H54 (cell line): ENCODE measurements around the gene MET.
"Not testable (repeated sequence)": the region's sequence is repeated elsewhere in the genome, so short reads cannot be mapped to it uniquely, and the experiment has no call there.

ENCODE experiments used
- DNase-seq: peaks from one replicate; pipeline ENCODE4 v3.0.0; 2011; ENCODE audit warnings: low spot score, mixed read lengths; ENCODE audit not compliant: insufficient read length
- FAIRE-seq: peaks from 3 replicates; lab custom pipeline; 2011; peaks lifted over from hg19 to GRCh38; lab: Jason Lieb, UNC
- POLR2A ChIP-seq: IDR thresholded peaks from 2 replicates; pipeline ENCODE4 v1.6.1; 2011; ENCODE audit warnings: low read depth, mild to moderate bottlenecking, low read length

Gene MET

DNA sequence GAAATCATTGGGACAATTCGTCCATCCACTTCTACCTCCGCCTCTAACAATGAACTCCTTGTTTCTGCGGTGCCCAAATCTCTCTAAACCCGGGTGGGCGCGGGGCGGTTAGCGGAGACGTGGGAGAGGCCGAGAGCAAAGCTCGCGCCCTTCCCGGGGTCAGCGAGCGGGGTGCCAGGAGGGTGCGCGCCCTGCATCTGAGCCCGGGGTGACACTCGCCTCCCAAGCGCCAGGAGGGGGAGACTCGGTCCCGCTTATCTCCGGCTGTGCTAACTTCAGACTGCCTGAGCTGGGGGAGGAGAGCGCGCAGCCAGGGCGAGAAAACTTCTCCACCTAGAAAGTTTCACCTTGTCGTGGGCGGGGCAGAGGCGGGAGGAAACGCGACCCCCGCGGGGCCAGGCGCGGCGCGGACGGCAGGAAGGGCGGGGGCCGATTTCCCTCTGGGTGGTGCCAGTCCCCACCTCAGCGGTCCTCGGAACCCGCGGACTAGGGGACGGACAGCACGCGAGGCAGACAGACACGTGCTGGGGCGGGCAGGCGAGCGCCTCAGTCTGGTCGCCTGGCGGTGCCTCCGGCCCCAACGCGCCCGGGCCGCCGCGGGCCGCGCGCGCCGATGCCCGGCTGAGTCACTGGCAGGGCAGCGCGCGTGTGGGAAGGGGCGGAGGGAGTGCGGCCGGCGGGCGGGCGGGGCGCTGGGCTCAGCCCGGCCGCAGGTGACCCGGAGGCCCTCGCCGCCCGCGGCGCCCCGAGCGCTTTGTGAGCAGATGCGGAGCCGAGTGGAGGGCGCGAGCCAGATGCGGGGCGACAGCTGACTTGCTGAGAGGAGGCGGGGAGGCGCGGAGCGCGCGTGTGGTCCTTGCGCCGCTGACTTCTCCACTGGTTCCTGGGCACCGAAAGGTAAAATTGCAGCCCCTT, at the start of gene MET:
Gene MET (plus strand): TSS at position 516 of the 915 bp plus-strand sequence. CDS start 26,889 bp downstream, outside the sequence.
- FAIRE-seq: no peak
- TF ChIP-seq POLR2A: peak; percentile 62
- DNase-seq: peak; percentile 76

DNA sequence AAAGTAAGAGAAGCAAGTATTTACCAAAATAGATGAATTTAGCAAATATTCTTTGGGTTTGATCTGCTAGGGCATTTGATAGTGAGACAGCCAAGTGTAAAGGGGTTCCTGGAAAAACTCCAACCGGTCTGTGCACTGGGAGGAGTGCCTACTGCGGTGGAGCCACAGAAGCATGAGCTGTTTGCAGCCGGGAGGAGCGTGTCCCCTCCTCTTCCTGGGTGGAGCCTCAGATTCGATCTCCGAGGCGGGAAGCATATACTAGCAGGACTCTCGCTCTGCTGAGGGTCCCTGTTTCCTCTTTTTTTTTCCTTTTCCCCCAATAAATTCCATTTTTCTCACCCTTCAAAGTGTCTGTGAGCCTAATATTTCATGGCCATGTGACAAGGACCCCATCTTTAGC, 45.1 kb upstream of the MET start:
- no peak for TF ChIP-seq POLR2A
- DNase-seq (no peak), FAIRE-seq (no peak)

DNA sequence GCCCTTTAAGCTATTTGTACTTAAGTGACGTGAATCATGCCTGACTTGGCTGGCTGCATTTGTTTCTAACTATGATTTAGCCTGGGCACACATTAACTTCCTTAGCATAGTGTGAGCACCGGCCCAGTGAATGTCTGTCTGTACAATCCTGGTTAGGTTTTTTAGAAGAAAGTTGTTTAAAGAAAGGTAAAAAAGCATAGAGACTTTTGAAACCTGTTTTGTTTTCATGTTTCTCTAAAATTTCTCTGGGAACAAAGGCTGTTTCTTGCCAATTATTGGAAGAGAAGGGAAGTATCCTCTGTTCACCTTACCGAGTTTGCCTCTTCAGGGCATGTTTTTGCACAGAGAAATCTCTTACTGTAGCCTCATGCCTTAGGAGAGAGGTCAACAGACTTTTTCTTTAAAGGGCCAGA, 42.9 kb upstream of the MET start:
- DNase-seq (no peak), FAIRE-seq (peak; percentile 85)
- TF ChIP-seq POLR2A: no peak

DNA sequence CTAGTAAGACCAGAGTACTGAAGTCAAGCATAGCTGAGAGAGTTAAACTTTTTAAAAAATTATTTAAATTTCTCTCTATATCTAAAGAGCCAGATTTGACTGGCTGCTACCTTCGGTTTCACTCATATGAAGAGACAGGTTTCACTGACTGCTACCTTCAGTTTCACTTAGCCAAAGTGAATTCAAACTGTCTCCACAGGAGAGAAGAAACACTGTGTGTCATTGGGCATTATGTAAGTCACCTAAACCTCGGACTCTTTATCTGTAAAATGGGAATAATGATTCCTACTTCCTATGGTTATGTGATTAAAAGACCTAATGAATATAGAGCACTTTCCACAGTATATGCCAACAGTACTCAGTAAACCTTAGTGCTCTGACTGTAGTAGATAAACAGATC, 41.6 kb upstream of the MET start:
- no peak for DNase-seq
- TF ChIP-seq POLR2A: no peak
- FAIRE-seq: no peak

- peak; percentile 99 for FAIRE-seq
- no peak for TF ChIP-seq POLR2A
- peak; percentile 61 for DNase-seq
Observed at GRCh38 chr7:116630932-116631671, 40.9 kb upstream of the MET start.

- no peak for TF ChIP-seq POLR2A
- DNase-seq: no peak
- no peak for FAIRE-seq
Observed at GRCh38 chr7:116631676-116632075, 40.3 kb upstream of the MET start.

GRCh38 chr7:116632384-116632783, 39.6 kb upstream of the MET start:
- no peak for FAIRE-seq
- no peak for TF ChIP-seq POLR2A
- no peak for DNase-seq

DNA sequence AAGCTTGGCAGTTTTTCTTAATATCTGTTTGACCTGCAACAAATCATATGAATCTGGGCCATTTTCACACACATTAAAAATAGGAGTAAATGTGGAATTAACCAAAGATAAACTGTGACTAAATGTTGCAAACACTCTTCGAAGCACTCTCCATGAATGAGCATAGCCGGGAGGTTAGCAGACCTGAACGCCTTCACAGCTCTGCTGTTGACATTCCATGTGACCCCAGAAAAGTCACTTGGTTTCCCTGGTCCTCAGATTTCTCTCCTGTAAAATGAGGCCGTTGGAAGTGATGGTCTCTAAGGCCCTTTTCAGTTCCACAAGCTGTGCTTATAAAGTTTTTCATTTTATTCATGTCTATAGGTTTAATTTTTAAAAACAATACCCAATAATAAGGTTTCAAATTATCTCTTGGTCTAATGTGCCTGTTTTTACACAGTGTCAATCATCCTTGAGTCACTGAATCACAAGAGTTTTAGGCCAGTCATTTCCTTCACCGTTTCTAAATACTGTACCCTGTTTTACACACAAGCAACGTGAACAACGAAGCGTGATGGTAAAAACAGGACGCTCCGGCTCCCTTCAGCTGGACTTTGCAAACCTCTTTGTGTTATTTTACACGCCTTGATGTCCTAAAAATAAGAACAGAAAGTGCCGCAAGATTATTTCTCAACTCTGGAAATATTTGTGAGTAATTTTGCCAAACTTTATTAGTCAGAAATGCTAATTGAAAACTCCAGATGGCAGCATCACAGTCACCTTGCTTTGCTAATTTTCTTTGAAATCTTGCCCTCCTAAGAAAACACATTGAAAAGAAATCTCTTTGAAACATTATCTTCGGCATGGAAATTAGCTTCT, 38.6 kb upstream of the MET start:
- no peak for TF ChIP-seq POLR2A
- FAIRE-seq: peak; percentile 89
- DNase-seq: no peak

DNA sequence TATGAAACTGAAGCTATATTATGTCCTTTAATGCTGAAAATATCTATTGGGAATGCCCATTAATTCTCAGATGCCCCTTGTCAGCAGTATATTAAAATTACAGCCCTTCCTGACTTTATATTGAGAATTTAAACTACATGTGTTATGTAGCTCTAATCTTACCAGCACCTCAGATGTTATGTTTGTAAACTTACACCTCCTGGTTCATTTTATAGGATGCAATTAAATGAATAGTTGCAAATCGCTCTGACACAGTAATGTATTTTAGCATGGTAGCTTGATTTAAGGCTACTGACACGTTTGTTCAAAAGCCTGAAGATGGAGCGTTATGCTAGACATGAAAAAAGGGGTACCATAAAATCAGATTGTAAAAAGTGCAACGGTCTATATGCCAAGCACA, 35.0 kb upstream of the MET start:
- DNase-seq (no peak), FAIRE-seq (no peak)
- no peak for TF ChIP-seq POLR2A

DNA sequence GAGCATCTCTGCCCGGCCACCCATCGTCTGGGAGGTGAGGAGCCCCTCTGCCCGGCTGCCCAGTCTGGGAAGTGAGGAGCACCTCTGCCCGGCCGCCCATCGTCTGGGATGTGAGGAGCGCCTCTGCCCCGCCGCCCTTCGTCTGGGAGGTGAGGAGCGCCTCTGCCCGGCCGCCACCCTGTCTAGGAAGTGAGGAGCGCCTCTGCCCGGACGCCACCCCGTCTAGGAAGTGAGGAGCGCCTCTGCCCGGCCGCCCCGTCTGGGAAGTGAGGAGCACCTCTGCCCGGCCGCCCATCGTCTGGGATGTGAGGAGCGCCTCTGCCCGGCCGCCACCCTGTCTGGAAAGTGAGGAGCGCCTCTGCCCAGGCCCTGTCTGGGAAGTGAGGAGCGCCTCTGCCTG, 33.4 kb upstream of the MET start:
- not testable (repeated sequence) for DNase-seq, FAIRE-seq

DNA sequence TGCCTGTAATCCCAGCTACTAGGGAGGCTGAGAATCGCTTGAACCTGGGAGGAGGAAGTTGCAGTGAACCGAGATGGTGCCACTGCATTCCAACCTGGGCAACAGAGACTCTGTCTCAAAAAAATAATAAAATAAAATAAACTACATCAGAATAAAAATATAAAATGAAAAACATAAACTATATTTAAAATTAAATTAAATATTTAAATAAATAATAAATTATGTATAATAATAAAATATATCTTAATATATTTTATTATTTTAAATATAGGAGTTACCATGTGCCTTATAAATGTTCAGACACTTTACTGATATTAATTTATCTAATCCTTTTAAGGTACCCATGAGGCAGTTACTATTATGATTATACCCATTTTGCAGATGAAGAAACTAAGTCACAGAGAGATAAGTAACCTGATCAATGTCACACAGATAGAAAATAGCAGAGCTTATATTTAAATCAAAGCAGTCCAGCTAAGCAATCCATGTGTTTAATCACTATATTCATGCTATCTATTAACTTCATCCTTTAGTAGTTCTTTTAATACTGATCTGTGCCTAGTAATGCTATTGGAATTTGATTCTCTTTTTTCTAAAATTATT, 30.3 kb upstream of the MET start:
- no peak for DNase-seq
- FAIRE-seq: no peak
- TF ChIP-seq POLR2A: no peak

DNA sequence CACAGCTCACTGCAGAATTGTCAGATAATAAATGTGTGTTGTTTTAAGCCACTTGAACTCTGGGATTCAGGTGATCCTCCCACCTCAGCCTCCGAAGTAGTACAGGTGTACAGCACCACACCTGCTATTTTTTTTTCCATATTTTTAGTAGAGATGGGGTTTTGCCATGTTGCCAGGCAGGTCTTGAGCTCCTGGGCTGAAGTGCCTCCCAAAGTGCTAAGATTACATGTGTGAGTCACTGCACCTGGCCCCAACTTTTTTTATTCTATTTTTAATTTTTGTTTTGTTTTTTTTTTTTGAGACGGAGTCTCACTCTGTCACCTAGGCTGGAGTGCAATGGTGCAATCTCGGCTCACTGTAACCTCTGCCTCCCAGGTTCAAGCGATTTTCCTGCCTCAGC, 28.8 kb upstream of the MET start:
- DNase-seq, FAIRE-seq: not testable (repeated sequence)

GRCh38 chr7:116644628-116645027, 27.4 kb upstream of the MET start:
- FAIRE-seq (no peak), DNase-seq (no peak)
- no peak for TF ChIP-seq POLR2A
